IMR-90 (cell line): ENCODE results near the gene ITIH4. TPM values are rescaled to one million over a fixed set of nuclear protein-coding genes. Genes with fewer than 3 reads are reported as not detected.

Experiments
- ATAC-seq: fragments of 200-7000 bp; cut with Tn5 transposase; 2 replicates; pipeline ENCODE4 v1.9.1; 2020; ENCODE audit warnings: low read depth, mild to moderate bottlenecking, moderate library complexity
- BruUV-seq: library from RNA; stranded (reverse); fragments of 400-500 nt; replicated peaks from 2 replicates; lab custom pipeline; 2021; lab: Mats Ljungman, UMichigan
- CTCF ChIA-PET: fragments of 300-600 bp; formaldehyde crosslinking; extraction: SDS; loops from one replicate; lab custom pipeline; 2021; ENCODE audit warnings: antibody characterized with exemption; lab: Yijun Ruan, JAX
- POLR2A ChIA-PET: fragments of 300-600 bp; sonication (Branson Sonifier 250); formaldehyde crosslinking; loops from one replicate; lab custom pipeline; 2022; ENCODE audit warnings: antibody characterized with exemption; ENCODE audit not compliant: unreplicated experiment; lab: Charles Lee
- DNase-seq: peaks from one replicate; pipeline ENCODE4 v3.0.0; 2013
- H2AFZ ChIP-seq: replicated peaks from 2 replicates; pipeline ENCODE3; 2013; ENCODE audit warnings: low read length, mild to moderate bottlenecking; ENCODE audit not compliant: poor library complexity
- H2AK5ac ChIP-seq: 2 replicates; pipeline ENCODE4 v1.6.1; 2013; ENCODE audit warnings: low read depth, low read length, inconsistent platforms
- H2AK9ac ChIP-seq: replicated peaks from 2 replicates; pipeline ENCODE3; 2013; ENCODE audit warnings: mild to moderate bottlenecking, low read depth, low read length, moderate library complexity; ENCODE audit not compliant: poor library complexity
- H2BK120ac ChIP-seq: 2 replicates; pipeline ENCODE4 v1.6.1; 2013; ENCODE audit warnings: low read depth, low read length, inconsistent platforms
- H2BK15ac ChIP-seq: 3 replicates; pipeline ENCODE4 v1.6.1; 2013; ENCODE audit warnings: low read depth, low read length, inconsistent platforms
- H2BK20ac ChIP-seq: 2 replicates; pipeline ENCODE4 v1.6.1; 2013; ENCODE audit warnings: low read depth, mild to moderate bottlenecking, inconsistent platforms, low read length, moderate library complexity
- H2BK5ac ChIP-seq: 2 replicates; pipeline ENCODE4 v1.6.1; 2013; ENCODE audit warnings: mild to moderate bottlenecking, low read depth, low read length, inconsistent platforms; ENCODE audit not compliant: poor library complexity, severe bottlenecking
- H3K14ac ChIP-seq: replicated peaks from 2 replicates; pipeline ENCODE4 v1.6.1; 2013; ENCODE audit warnings: low read depth, low read length, inconsistent platforms
- H3K18ac ChIP-seq: 2 replicates; pipeline ENCODE4 v1.6.1; 2013; ENCODE audit warnings: low read depth, low read length, control low read depth
- H3K23ac ChIP-seq: 2 replicates; pipeline ENCODE4 v1.6.1; 2013; ENCODE audit warnings: low read depth, low read length, inconsistent platforms
- H3K27ac ChIP-seq: 2 replicates; pipeline ENCODE4 v1.5.1; 2013; ENCODE audit warnings: mild to moderate bottlenecking, control low read depth, low read length; ENCODE audit not compliant: insufficient read depth
- H3K27me3 ChIP-seq: 2 replicates; pipeline ENCODE4 v1.6.1; 2013; ENCODE audit warnings: low read length; ENCODE audit not compliant: control insufficient read depth, insufficient read depth
- H3K36me3 ChIP-seq: 2 replicates; pipeline ENCODE4 v1.6.1; 2013; ENCODE audit warnings: low read length, mixed read lengths; ENCODE audit not compliant: control insufficient read depth, insufficient read depth
- H3K4ac ChIP-seq: 2 replicates; pipeline ENCODE4 v1.6.1; 2013; ENCODE audit warnings: low read depth, low read length, inconsistent platforms
- H3K4me1 ChIP-seq: 2 replicates; pipeline ENCODE4 v1.6.1; 2013; ENCODE audit warnings: low read length, mixed read lengths; ENCODE audit not compliant: control insufficient read depth, insufficient read depth
- H3K4me2 ChIP-seq: 2 replicates; pipeline ENCODE4 v1.6.1; 2013; ENCODE audit warnings: low read depth, mild to moderate bottlenecking, control low read depth, low read length, moderate library complexity
- H3K4me3 ChIP-seq: 2 replicates; pipeline ENCODE4 v1.5.1; 2013; ENCODE audit warnings: low read depth, mild to moderate bottlenecking, control low read depth, low read length, moderate library complexity; ENCODE audit not compliant: insufficient read depth
- H3K56ac ChIP-seq: 2 replicates; pipeline ENCODE4 v1.6.1; 2013; ENCODE audit warnings: low read length, inconsistent platforms; ENCODE audit not compliant: insufficient read depth; ENCODE audit errors: extremely low read depth
- H3K79me1 ChIP-seq, 2 experiments: 2 replicates each; pipeline ENCODE4 v1.6.1; 2013; ENCODE audit warnings: low read length in 2 of 2, inconsistent platforms in 1 of 2, low read depth in 1 of 2
- H3K9ac ChIP-seq: 2 replicates; pipeline ENCODE4 v1.6.1; 2013; ENCODE audit warnings: low read depth, low read length, control low read depth
- H3K9me1 ChIP-seq: 2 replicates; pipeline ENCODE4 v1.6.1; 2013; ENCODE audit warnings: low read length, inconsistent platforms; ENCODE audit not compliant: insufficient read depth
- H3K9me3 ChIP-seq: 2 replicates; pipeline ENCODE4 v1.6.1; 2013; ENCODE audit warnings: low read length; ENCODE audit not compliant: control insufficient read depth, insufficient read depth
- H4K20me1 ChIP-seq: 2 replicates; pipeline ENCODE4 v1.6.1; 2013; ENCODE audit warnings: low read length, inconsistent platforms; ENCODE audit not compliant: insufficient read depth
- H4K5ac ChIP-seq: 2 replicates; pipeline ENCODE4 v1.6.1; 2013; ENCODE audit warnings: mild to moderate bottlenecking, low read depth, low read length, control low read depth
- H4K8ac ChIP-seq, 2 experiments: 2 replicates each; pipeline ENCODE4 v1.6.1; 2013; ENCODE audit warnings: low read depth in 2 of 2, low read length in 2 of 2, control low read depth in 1 of 2, inconsistent platforms in 1 of 2
- H4K91ac ChIP-seq: 2 replicates; pipeline ENCODE4 v1.6.1; 2013; ENCODE audit warnings: low read depth, low read length, inconsistent platforms; ENCODE audit not compliant: insufficient read depth
- BHLHE40 ChIP-seq: fragments of 150-350 bp; IDR thresholded peaks from 2 replicates; pipeline ENCODE4 v1.6.1; 2016; ENCODE audit warnings: mild to moderate bottlenecking, low read depth, low read length
- CHD1 ChIP-seq: IDR thresholded peaks from 2 replicates; pipeline ENCODE4 v1.6.1; 2012; ENCODE audit warnings: low read depth, low read length, improper control_type of control experiment
- CTCF ChIP-seq: conservative IDR thresholded peaks from 2 replicates; pipeline ENCODE4 v1.5.1; 2012; ENCODE audit warnings: mild to moderate bottlenecking, low read depth, low read length, improper control_type of control experiment
- FOS ChIP-seq: fragments of 150-350 bp; IDR thresholded peaks from 2 replicates; pipeline ENCODE4 v1.6.1; 2016; ENCODE audit warnings: low read depth, low read length
- MAFK ChIP-seq: IDR thresholded peaks from 2 replicates; pipeline ENCODE4 v1.6.1; 2012; ENCODE audit warnings: low read depth, low read length, improper control_type of control experiment
- MAZ ChIP-seq: IDR thresholded peaks from 2 replicates; pipeline ENCODE4 v1.6.1; 2012; ENCODE audit warnings: low read depth, mild to moderate bottlenecking, low read length, improper control_type of control experiment, moderate library complexity, borderline replicate concordance
- MXI1 ChIP-seq: IDR thresholded peaks from 2 replicates; pipeline ENCODE4 v1.6.1; 2012; ENCODE audit warnings: low read depth, mild to moderate bottlenecking, low read length, moderate library complexity, borderline replicate concordance
- NFE2L2 ChIP-seq: fragments of 150-350 bp; IDR thresholded peaks from 2 replicates; pipeline ENCODE4 v1.6.1; 2016; ENCODE audit warnings: low read depth, mild to moderate bottlenecking, low read length
- POLR2A ChIP-seq: IDR thresholded peaks from 2 replicates; pipeline ENCODE4 v1.6.1; 2012; ENCODE audit warnings: mild to moderate bottlenecking, low read depth, low read length
- RAD21 ChIP-seq: IDR thresholded peaks from 2 replicates; pipeline ENCODE4 v1.6.1; 2012; ENCODE audit warnings: low read length, improper control_type of control experiment
- SMC3 ChIP-seq: fragments of 150-350 bp; IDR thresholded peaks from 2 replicates; pipeline ENCODE4 v1.6.1; 2016; ENCODE audit warnings: low read depth, mild to moderate bottlenecking, antibody characterized with exemption, low read length, moderate library complexity
- WGBS, 2 experiments: methylation state at CpG; one replicate each; pipeline versions ENCODE4 v1.1.5 to v1.1.7; 2013; ENCODE audit warnings: missing lambda C conversion rate in 2 of 2; ENCODE audit not compliant: insufficient read length in 1 of 2; ENCODE audit errors: extremely low coverage in 2 of 2; 5-methylcytosine and 5-hydroxymethylcytosine counted together
- dilution Hi-C: fragments of 300-500 bp; cut with HindIII; formaldehyde crosslinking; loops from one replicate; pipeline ENCODE4 v1.14.3; 2018; ENCODE audit warnings: low sequenced_read_pairs; ENCODE audit not compliant: unreplicated experiment
- in situ Hi-C: fragments of 300-500 bp; cut with MboI; formaldehyde crosslinking; loops from 3 replicates; pipeline ENCODE4 v1.14.3; 2019; ENCODE audit warnings: low sequenced_read_pairs, inconsistent platforms, mixed read lengths
- intact Hi-C: fragments of 100-400 bp; cut with micrococcal nuclease; formaldehyde crosslinking; loops from 2 replicates; pipeline ENCODE4 v1.10.0; 2022
- polyA plus RNA-seq, 3 experiments: library from polyadenylated mRNA; depleted of rRNA; stranded (reverse); fragments of >200 nt; gene quantifications; 2 replicates each; pipeline ENCODE4 v1.2.3, GENCODE V29; 2012; ENCODE audit warnings: low replicate concordance in 1 of 3
- total RNA-seq: library from RNA; depleted of rRNA; stranded (reverse); fragments of >200 nt; gene quantifications from 2 replicates; pipeline ENCODE4 v1.2.3, GENCODE V29; 2012
- TF ChIP-seq, protein P1 (sequence below): fragments of 150-350 bp; IDR thresholded peaks from 2 replicates; pipeline ENCODE4 v1.6.1; 2017; ENCODE audit warnings: mild to moderate bottlenecking, antibody characterized with exemption, low read length, low read depth

ITIH4 gene
- total and polyA plus RNA-seq, 2 of the 4 experiments (the other 2 are of a cell fraction) = 0.26 to 0.36 TPM

DNA sequence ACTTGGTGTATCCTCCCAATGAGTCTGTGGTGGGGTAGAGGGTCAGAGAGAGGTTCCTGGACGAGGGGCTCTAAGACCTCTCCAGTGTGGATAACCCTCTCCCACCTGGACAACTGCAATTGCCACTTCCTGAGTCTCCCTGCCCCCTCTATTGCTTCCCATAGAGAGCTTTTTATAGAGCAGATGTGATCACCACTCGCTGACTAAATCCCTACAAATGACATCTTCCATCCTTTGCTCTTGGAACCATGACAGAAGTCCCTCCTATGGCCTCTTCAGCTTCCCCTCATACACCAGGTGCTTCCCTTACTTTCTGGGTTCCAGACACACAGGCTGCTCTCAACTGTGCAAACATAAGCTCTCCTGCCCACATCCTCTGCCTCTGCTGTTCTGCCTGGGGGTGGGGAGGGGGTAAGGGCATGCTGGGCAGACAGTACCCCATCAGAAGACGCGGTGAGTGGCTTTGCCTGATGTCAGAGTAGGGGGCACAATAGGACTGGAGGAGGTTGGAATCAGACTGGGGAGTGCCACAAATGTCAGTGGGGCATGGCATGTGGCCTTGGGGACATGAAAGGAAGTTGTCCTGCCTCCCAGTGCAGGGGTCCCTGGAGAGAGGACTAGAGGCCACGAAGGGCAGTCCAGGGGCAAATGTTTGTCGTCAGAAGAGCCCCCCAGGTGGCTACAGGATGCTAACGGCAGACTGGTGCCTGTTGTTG is 20.7 kb downstream of the ITIH4 start:
- Histone ChIP-seq H3K56ac (no peak overlapping the region), H2BK120ac (no peak overlapping the region), H3K18ac (no peak overlapping the region), H3K36me3 (no peaks in the 10 kb centered on the region), H2BK20ac (no peak overlapping the region), H3K4me3 (no peak overlapping the region), H4K8ac (no peak overlapping the region), H4K5ac (no peak overlapping the region), H2BK5ac (no peak overlapping the region), H3K27me3 (peaks cover 22% of the 10 kb centered on the region), H2AK9ac (no peak overlapping the region), H3K23ac (no peak overlapping the region), H2AK5ac (no peak overlapping the region), H3K27ac (no peak overlapping the region), H4K20me1 (no peaks in the 10 kb centered on the region), H3K4me1 (no peaks in the 10 kb centered on the region), H2AFZ (no peak overlapping the region), H4K91ac (no peak overlapping the region), H3K79me1 (no peaks in the 10 kb centered on the region), H3K4me2 (no peak overlapping the region), H3K9me1 (no peaks in the 10 kb centered on the region), H3K14ac (no peak overlapping the region), H3K9me3 (no peaks in the 10 kb centered on the region), H3K9ac (no peak overlapping the region), H3K4ac (no peak overlapping the region), H2BK15ac (no peak overlapping the region)
- BruUV-seq = no TSS peak
- WGBS, 2 experiments = 53% methylated on average over 5 of the region's 7 CpGs; no CpG with 5 or more reads in 1 of the 2 experiments
- DNase-seq = no peak
- POLR2A ChIA-PET = no interaction called here
- ATAC-seq = no peak
- intact Hi-C loops (no loop called here), dilution Hi-C loops (no loop called here), in situ Hi-C loops (no loop called here)
- TF ChIP-seq MAZ (no peak), RAD21 (no peak), FOS (no peak), BHLHE40 (no peak), CHD1 (no peak), CTCF (no peak), NFE2L2 (no peak), MXI1 (no peak), POLR2A (no peak), MAFK (no peak), SMC3 (no peak)
- TF ChIP-seq, protein P1, sequence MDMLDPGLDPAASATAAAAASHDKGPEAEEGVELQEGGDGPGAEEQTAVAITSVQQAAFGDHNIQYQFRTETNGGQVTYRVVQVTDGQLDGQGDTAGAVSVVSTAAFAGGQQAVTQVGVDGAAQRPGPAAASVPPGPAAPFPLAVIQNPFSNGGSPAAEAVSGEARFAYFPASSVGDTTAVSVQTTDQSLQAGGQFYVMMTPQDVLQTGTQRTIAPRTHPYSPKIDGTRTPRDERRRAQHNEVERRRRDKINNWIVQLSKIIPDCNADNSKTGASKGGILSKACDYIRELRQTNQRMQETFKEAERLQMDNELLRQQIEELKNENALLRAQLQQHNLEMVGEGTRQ = no peak
- CTCF ChIA-PET = interaction anchor here (1.7 kb wide), 1 partner anchor 11 kb away, joined by 6 read pairs; no protein-coding TSS in a partner anchor
